Rectal smooth muscle tissue (tissue), 1 donor: Measurements from ENCODE around the gene C19orf38.
A peak's percentile ranks its signal among the peaks of the same experiment; 100 is the strongest.

Experiments used
- H3K27ac ChIP-seq: one replicate; pipeline ENCODE4 v1.7.0; 2013; ENCODE audit warnings: low read depth, low read length, inconsistent platforms
- H3K27me3 ChIP-seq: one replicate; pipeline ENCODE4 v1.7.0; 2013; ENCODE audit warnings: low read length; ENCODE audit not compliant: control insufficient read depth, insufficient read depth
- H3K36me3 ChIP-seq: one replicate; pipeline ENCODE4 v1.7.0; 2013; ENCODE audit warnings: low read length; ENCODE audit not compliant: control insufficient read depth, insufficient read depth
- H3K4me1 ChIP-seq: one replicate; pipeline ENCODE4 v1.7.0; 2013; ENCODE audit warnings: low read length; ENCODE audit not compliant: control insufficient read depth, insufficient read depth
- H3K4me3 ChIP-seq: one replicate; pipeline ENCODE4 v1.7.0; 2013; ENCODE audit warnings: low read length
- H3K9ac ChIP-seq: one replicate; pipeline ENCODE4 v1.7.0; 2013; ENCODE audit warnings: low read length

The C19orf38 gene

DNA sequence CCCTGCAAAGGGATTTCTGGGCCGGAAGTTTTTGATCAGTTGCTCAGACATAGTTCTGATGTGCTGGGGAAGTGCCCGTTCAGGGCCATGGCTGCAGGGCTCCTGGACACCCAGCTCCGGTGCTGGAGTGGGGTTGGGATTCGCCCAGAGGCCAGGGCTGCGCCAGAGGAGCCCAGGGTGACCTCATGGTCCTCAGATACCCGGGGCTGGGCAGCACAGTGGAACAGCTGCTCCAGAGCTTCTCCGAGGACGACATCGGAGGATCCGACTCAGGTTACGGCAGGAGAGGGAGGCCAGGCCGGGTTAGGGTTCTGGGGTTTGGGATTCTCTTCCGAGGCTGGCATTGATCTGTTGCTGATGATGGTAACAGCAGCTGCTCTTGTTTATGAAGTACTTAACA is 44.0 kb downstream of the C19orf38 start:
- Histone ChIP-seq H3K9ac (no peak overlapping the region), H3K4me3 (no peak overlapping the region), H3K27me3 (no peaks in the 10 kb centered on the region), H3K36me3 (no peaks in the 10 kb centered on the region), H3K4me1 (peaks cover 27% of the 10 kb centered on the region), H3K27ac (peak overlapping the region; percentile 63)

DNA sequence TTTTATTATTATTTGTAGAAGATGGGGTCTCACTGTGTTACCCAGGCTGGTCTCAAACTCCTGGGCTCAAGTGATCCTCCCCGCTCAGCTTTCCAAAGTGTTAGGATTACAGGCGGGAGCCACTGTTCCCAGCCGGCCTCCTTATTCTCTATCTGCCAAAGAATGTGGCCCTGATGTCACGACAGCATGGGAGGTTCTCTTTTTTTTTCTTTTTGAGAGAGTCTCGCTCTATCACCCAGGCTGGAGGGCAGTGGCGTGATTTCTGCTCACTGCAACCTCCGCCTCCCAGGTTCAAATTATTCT is 46.6 kb downstream of the C19orf38 start:
- Histone ChIP-seq H3K4me1 (peaks cover 26% of the 10 kb centered on the region), H3K27me3 (no peaks in the 10 kb centered on the region), H3K36me3 (no peaks in the 10 kb centered on the region), H3K27ac (no peak overlapping the region), H3K4me3 (no peak overlapping the region), H3K9ac (no peak overlapping the region)

DNA sequence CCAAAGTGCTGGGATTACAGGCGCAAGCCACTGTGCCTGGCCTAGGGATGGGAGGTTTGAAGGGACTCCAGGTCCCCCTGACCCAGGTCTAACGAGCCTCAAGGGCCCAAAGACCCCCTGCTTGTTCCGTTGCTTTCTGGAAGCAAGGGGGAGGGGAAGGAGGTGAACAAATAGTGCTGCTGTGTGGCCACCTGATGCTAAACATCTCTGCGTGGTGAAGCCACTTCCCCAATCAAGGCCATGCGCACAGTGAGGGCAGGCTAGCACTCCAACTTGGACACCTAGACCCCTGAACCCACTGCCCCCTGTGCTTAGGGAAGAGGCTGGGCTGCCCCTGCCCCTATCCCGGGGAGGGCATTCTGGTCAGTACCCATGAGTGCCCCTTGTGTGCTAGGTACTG is 47.1 kb downstream of the C19orf38 start:
- Histone ChIP-seq H3K4me3 (no peak overlapping the region), H3K36me3 (no peaks in the 10 kb centered on the region), H3K9ac (no peak overlapping the region), H3K27me3 (no peaks in the 10 kb centered on the region), H3K4me1 (peaks cover 28% of the 10 kb centered on the region), H3K27ac (no peak overlapping the region)

DNA sequence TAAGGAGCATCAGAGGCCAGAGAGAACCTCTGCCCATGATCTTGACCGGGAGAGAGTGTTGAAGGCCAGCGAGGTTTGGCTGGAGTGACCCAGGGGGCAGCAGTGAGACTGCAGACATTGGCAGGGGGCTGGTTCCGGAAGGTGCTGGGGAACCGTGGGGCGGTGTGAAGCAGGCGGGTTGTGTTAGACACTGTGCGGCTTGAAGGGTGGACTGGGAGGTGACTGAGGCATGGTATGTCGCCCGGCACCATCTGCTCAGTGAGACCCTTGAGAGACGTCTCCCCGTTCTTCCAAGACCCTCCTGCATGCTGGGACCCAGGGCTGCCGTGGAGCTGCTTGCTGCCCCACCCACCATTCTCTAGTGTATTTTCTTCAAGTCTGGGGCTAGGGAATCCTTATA is 47.7 kb downstream of the C19orf38 start:
- no peak overlapping the region for H3K4me3 ChIP-seq
- H3K9ac ChIP-seq, result no peak overlapping the region
- H3K27ac ChIP-seq, result no peak overlapping the region
- H3K36me3 ChIP-seq, result no peaks in the 10 kb centered on the region
- peaks cover 28% of the 10 kb centered on the region for H3K4me1 ChIP-seq
- no peaks in the 10 kb centered on the region for H3K27me3 ChIP-seq

DNA sequence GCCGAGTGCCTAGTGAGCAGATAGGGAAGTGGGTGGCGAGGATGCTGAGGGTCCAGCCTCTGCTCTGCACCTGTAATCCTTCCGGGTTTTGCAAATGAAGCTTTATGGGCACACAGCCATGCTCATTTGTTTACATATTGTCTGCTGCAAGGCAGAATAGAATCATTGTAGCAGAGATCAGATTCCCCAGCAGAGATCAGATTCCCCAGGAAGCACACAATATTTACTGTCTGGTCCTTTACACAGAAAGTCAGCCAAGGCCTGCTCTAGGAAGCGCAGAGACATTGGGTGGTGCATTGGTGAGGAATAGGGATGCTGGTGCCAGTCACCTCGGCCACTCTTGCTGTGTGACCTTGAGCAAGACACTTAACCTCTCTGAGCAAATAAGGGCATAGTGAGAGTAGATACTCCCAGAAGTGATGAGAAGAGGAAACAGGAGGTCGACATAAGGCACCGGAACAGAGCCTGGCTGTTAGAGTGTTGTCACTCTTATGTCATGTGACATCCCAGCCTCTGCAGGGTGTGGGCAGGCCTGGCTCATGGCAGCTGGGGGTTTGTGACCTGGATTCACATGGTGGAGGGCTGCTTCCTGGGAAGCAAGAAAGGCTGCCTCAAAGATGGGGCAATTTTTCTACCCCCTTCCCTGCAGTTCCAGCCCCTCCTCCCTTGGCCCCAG is 48.8 kb downstream of the C19orf38 start:
- Histone ChIP-seq H3K36me3 (no peaks in the 10 kb centered on the region), H3K4me1 (peaks cover 18% of the 10 kb centered on the region), H3K27ac (no peak overlapping the region), H3K9ac (no peak overlapping the region), H3K27me3 (no peaks in the 10 kb centered on the region), H3K4me3 (no peak overlapping the region)

DNA sequence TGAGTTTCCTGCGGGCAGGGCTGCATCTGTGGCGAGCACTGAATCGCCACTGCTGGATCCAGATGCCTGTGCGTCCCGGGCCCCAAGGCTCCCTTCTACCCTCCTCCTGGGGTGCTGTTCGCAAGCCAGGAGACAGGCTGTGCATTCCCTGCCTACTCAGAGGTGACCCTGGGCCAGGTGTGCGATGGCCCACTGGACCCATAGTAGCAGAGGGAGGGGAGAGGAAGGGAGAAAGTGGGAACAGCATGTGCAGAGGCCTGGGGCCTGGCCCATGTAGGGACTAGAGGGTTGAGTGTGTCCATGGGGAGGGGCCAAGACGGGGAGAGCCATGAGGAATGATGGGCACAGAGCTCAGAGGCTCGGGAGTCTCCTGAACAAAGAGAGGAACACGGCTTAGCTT is 50.4 kb downstream of the C19orf38 start:
- no peak overlapping the region for H3K9ac ChIP-seq
- no peaks in the 10 kb centered on the region for H3K36me3 ChIP-seq
- no peak overlapping the region for H3K27ac ChIP-seq
- peaks cover 15% of the 10 kb centered on the region for H3K4me1 ChIP-seq
- no peak overlapping the region for H3K4me3 ChIP-seq
- no peaks in the 10 kb centered on the region for H3K27me3 ChIP-seq

DNA sequence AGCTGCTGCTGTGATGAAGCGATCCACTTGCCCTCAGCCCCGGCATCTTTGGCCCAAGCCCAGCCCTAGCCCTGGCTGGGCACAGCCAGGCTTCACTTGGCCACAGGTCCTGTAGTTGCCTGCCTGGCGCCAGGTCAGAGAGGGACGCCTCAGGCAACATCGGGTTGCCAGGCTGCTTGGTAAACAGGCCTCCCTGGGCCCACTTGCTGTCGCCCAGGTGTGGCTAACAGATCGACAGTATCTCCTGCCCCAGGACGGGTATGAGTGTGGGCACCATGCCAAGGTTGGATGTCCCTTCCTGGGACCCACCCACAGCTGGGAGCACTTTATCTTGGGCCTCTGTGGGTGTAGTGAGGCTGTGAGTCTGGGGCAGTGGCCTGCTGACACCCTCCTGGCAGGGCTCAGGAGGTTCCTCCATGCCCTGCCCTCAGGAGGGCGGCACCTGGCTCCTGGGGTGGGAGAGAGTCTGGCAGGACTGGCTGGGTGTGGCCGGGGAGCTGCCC is 51.0 kb downstream of the C19orf38 start:
- H3K27ac ChIP-seq, result peak overlapping the region; percentile 28
- peaks cover 15% of the 10 kb centered on the region for H3K4me1 ChIP-seq
- no peaks in the 10 kb centered on the region for H3K27me3 ChIP-seq
- H3K4me3 ChIP-seq, result no peak overlapping the region
- no peaks in the 10 kb centered on the region for H3K36me3 ChIP-seq
- H3K9ac ChIP-seq, result no peak overlapping the region

DNA sequence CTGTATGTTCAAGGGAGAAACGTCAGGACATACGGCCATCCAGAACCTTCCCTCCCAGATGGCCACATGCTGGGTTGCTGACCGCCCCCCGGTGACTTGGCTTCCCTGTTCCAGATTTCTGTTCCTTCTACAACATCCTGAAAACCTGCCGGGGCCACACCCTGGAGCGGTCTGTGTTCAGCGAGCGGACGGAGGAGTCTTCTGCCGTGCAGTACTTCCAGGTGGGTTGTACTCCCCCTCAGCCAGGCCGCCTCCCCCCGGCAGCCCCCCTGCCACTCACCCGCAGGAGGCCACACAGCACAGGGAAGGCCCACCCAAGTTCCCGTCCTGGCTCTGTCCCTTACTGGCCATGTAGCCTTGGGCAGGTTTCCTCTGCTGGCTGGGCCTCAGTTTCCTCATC is 59.7 kb downstream of the C19orf38 start:
- Histone ChIP-seq H3K36me3 (peaks cover 27% of the 10 kb centered on the region), H3K4me1 (no peaks in the 10 kb centered on the region), H3K4me3 (no peak overlapping the region), H3K9ac (no peak overlapping the region), H3K27me3 (no peaks in the 10 kb centered on the region), H3K27ac (no peak overlapping the region)

DNA sequence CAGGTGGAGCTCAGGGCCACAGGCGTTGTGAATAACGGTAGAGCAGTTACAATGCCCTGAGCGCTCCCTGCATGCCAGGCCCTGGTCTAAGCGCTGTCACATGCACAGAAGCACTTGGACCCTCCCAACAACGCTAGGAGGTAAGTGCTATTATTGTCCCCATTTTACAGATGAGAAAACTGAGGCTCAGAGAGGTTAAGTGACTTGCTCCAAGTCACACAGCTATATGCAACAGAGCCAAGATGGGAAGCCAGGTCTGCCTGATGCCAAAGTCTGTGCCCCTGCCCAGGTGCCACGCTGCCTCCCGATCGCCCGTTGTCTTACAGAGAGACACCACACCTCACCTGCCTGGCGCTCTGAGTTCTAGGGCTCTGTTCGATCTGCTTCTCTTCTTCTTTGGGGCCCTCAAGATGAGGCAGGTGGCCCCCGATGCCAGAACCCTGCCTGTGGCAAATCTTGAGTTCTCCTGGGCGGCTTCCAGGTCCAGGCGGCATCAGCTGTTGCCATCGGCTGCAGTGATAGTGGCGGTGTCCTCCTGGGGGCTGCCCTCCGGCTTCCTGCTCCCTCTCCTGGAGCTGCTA is 60.3 kb downstream of the C19orf38 start:
- Histone ChIP-seq H3K9ac (no peak overlapping the region), H3K27ac (no peak overlapping the region), H3K4me3 (no peak overlapping the region), H3K27me3 (no peaks in the 10 kb centered on the region), H3K36me3 (peaks cover 27% of the 10 kb centered on the region), H3K4me1 (no peaks in the 10 kb centered on the region)

DNA sequence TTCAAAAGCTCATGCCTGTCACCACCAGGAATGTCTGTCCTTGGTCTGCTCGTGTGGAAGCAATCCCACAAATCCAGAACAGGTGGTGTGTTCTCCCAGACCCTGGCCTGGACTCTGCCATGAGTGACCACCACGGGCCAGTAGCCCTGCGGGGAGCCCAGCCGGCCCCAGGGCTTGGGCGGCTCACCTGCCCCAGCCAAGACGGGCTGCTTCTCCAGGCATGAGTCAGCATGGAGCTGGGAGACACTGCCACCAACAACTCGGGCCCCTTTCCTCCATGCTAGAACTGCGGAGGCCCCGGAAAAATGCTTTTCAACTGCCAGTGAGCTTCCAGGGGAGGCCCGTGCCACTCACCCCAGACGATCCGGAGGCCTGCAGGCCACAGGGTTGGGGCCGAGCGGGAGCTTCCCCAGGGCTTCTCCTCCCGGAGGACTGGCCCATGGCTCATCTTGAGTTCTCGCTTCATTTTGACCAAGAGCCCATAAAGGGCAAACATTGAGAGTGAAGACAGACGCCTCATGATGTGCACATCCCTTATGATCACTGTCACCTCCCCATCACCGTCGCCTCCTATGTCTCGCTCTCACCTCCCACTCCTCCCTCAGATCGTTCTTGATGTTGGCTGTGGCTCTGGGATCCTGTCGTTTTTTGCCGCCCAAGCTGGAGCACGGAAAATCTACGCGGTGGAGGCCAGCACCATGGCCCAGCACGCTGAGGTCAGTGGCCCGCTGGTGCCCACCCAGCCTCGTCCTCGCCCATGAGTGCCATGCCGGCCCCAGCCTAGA is 63.6 kb downstream of the C19orf38 start:
- Histone ChIP-seq H3K4me1 (no peaks in the 10 kb centered on the region), H3K27me3 (no peaks in the 10 kb centered on the region), H3K9ac (no peak overlapping the region), H3K36me3 (peaks cover 34% of the 10 kb centered on the region), H3K4me3 (no peak overlapping the region), H3K27ac (no peak overlapping the region)

DNA sequence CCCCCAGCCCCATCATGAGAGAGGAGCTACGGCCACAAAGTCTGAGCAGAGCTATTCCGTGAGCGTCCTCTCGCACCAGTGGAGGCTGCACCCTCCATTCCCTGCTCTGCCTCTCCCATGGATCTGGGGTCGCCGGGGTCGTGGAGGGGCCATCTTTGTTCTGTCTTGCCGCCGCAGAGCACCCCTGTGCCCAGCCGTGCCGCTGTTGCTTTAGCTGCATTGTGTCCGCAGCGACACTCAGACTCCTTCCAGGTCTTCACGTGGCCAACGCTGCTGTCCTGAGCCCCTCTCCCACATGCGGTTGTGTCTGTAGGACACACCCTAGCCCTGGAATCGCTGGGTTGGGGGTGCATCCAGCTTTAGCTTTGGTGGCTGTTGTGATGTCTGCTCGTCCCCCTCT is 64.4 kb downstream of the C19orf38 start:
- Histone ChIP-seq H3K27me3 (no peaks in the 10 kb centered on the region), H3K9ac (no peak overlapping the region), H3K36me3 (peaks cover 31% of the 10 kb centered on the region), H3K4me1 (no peaks in the 10 kb centered on the region), H3K27ac (no peak overlapping the region), H3K4me3 (no peak overlapping the region)

DNA sequence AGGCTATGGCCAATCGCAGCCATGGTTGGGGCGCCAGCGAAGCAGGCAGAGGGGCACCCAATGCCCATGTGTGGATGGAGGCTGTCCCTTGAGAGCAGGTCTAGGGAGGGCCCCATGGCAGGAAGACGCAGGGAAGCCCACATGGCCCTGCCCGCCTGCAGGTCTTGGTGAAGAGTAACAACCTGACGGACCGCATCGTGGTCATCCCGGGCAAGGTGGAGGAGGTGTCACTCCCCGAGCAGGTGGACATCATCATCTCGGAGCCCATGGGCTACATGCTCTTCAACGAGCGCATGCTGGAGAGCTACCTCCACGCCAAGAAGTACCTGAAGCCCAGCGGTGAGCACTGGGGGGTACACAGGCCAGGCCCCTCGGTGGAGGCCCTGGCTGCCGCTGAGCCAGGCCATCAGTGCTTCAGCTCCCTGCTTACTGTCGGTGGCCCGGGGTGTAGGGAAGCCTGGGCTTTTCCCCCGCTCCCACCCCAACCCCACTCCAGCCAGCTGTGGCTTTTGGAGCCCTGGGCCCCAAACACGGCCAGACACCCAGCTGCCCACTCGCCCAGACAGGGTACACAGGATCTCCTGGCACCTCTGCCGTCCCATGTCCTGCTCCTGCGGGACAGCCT is 65.6 kb downstream of the C19orf38 start:
- no peaks in the 10 kb centered on the region for H3K27me3 ChIP-seq
- H3K4me3 ChIP-seq, result no peak overlapping the region
- no peak overlapping the region for H3K27ac ChIP-seq
- H3K9ac ChIP-seq, result no peak overlapping the region
- H3K36me3 ChIP-seq, result peaks cover 24% of the 10 kb centered on the region
- H3K4me1 ChIP-seq, result no peaks in the 10 kb centered on the region
